Mesothelial cell of epicardium (in vitro differentiated cells): Measurements from ENCODE around the gene MAD1L1. TPM values are rescaled to one million over a fixed set of nuclear protein-coding genes. Genes with fewer than 3 reads are reported as not detected.
"Not testable (repeated sequence)": the region's sequence is repeated elsewhere in the genome, so short reads cannot be mapped to it uniquely, and the experiment has no call there.

Source experiments
- DNase-seq, 2 experiments: peaks; one replicate each; pipeline ENCODE4 v3.0.0; 2021; ENCODE audit warnings: low spot score in 2 of 2; ENCODE audit not compliant: unreplicated experiment in 2 of 2
- H3K27ac Mint-ChIP-seq: 2 replicates; pipeline ENCODE4 v1.8.0; 2021; ENCODE audit warnings: mixed read lengths
- H3K27me3 Mint-ChIP-seq: 2 replicates; pipeline ENCODE4 v1.8.0; 2021; ENCODE audit warnings: low read depth, mixed read lengths
- H3K36me3 Mint-ChIP-seq: 2 replicates; pipeline ENCODE4 v1.8.0; 2021; ENCODE audit warnings: mixed read lengths
- H3K4me1 Mint-ChIP-seq: 2 replicates; pipeline ENCODE4 v1.8.0; 2021; ENCODE audit warnings: mixed read lengths
- H3K4me3 Mint-ChIP-seq: 2 replicates; pipeline ENCODE4 v1.8.0; 2021; ENCODE audit warnings: mild to moderate bottlenecking, moderate library complexity, mixed read lengths
- H3K9me3 Mint-ChIP-seq: 2 replicates; pipeline ENCODE4 v1.8.0; 2021; ENCODE audit warnings: mixed read lengths
- total RNA-seq: library from RNA; stranded (reverse); gene quantifications from 3 replicates; pipeline ENCODE4 v1.2.1, GENCODE V29; 2021
- TF ChIP-seq, protein P1 (sequence below): fragments of 200-600 bp; sonication (generic); IDR thresholded peaks from one replicate; pipeline ENCODE4 v1.5.0; 2021; ENCODE audit warnings: antibody characterized with exemption; ENCODE audit not compliant: unreplicated experiment

MAD1L1 gene
- total RNA-seq, 1 donor from 2014 or later = 45.0 TPM

DNA sequence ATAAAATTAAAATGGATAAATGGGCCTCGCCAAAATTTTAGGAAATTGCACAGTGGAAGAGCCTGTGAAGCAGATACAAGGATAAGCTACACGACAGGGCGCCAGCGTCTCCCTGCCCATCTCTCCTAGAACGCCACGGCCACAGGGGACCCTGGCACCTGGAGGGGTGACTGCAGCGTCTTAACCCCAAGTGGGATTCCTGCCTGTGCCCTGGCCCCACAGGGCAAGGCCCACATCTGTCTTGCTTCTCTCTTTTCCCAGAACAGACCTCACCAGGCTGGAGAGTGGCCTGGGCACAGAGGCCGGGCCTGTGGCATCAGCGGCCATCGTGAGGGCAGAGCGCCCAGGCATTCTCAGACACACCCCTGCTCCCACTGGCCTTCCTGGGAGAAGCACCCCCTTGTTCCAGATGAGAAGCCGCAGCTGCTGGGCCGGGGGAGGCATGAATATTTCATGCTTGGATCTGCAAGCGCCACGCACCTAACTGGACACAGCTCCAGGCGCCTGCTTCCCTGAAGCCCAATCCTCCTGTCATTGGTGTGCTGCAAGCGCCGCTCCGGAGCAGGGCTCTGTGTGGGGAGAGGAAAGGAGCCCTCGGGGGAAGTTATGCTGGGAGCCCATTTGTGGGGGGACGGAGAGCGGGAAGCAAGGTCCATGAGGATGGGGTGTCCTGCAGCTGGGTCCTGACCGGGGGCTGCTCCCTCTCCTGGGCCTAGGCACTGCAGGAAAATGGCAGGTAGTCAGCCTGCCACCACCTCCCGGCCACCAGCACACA lies 409.2 kb downstream of the MAD1L1 start:
- peaks cover 11% of the 10 kb centered on the region for H3K4me1 Mint-ChIP-seq
- peaks cover 1% of the 10 kb centered on the region for H3K9me3 Mint-ChIP-seq
- no peak overlapping the region for H3K4me3 Mint-ChIP-seq
- H3K27ac Mint-ChIP-seq = no peak overlapping the region
- TF ChIP-seq, protein P1, sequence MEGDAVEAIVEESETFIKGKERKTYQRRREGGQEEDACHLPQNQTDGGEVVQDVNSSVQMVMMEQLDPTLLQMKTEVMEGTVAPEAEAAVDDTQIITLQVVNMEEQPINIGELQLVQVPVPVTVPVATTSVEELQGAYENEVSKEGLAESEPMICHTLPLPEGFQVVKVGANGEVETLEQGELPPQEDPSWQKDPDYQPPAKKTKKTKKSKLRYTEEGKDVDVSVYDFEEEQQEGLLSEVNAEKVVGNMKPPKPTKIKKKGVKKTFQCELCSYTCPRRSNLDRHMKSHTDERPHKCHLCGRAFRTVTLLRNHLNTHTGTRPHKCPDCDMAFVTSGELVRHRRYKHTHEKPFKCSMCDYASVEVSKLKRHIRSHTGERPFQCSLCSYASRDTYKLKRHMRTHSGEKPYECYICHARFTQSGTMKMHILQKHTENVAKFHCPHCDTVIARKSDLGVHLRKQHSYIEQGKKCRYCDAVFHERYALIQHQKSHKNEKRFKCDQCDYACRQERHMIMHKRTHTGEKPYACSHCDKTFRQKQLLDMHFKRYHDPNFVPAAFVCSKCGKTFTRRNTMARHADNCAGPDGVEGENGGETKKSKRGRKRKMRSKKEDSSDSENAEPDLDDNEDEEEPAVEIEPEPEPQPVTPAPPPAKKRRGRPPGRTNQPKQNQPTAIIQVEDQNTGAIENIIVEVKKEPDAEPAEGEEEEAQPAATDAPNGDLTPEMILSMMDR = no peak
- H3K27me3 Mint-ChIP-seq = peaks cover 25% of the 10 kb centered on the region
- DNase-seq = no peak
- H3K36me3 Mint-ChIP-seq = peaks cover 1% of the 10 kb centered on the region

DNA sequence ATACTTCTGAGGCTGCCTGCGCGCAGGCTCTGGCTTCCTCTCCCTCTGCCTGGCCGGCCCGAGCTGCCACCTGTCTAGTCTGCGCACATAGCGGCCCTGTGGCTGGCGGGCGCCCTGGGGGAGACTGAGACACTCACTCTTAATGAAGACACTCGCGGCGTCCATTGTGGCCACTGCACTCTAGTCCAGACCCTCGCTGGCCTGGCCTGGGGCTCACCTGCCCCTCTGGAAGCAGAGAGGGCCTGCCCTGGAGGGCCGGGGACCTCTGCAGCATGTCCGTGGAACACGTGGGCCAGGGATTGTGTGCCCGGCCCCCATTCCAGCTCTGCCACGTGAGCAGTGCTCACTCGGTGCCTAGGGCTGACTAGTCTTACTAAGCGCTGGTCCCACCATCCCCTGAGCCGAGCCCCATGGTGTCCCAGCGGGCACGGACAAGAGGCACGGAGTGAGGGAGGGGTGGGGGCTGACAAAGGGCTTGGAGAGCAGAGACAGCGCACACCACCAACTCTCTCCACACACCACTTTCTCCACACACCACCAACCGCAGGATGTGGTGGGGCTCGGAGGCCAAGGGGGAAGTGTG lies 413.4 kb downstream of the MAD1L1 start:
- peaks cover 22% of the 10 kb centered on the region for H3K4me1 Mint-ChIP-seq
- H3K9me3 Mint-ChIP-seq = no peaks in the 10 kb centered on the region
- DNase-seq = no peak
- peaks cover 30% of the 10 kb centered on the region for H3K27me3 Mint-ChIP-seq
- H3K4me3 Mint-ChIP-seq = peak overlapping the region; percentile 10
- H3K36me3 Mint-ChIP-seq = no peaks in the 10 kb centered on the region
- H3K27ac Mint-ChIP-seq = no peak overlapping the region
- TF ChIP-seq, protein P1 = no peak

DNA sequence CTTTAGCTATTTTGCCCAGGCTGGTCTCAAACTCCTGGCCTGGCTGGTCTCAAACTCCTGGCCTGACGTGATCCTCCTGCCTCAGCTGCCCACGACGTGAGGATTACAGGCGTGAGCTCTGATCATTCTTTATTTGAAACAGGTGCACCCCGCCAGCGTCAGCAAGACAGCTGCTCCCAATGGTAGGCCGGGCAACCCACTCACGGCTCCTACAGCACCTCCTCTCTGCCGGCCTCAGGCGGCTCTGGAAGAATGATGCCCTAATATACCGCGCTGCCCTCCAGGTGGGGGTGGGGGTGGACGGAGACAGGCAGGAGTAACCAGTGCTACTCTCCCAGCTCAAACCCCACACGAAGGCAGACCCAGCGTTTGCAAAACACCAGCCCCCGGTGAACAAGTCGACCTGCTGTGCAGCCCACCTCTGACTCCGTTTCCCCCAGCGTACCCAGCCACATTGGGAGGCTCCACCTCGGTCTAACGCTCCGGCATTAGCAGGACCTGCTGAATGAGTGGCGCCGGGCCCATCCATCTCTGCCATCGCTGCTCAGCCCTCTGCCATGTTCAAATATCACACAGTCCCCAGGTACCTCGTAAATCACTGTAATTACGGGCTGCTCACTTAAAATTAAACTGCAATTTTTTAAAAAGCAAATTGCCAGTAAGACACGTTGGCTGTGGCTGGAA lies 414.0 kb downstream of the MAD1L1 start:
- H3K27me3 Mint-ChIP-seq = peaks cover 30% of the 10 kb centered on the region
- no peaks in the 10 kb centered on the region for H3K36me3 Mint-ChIP-seq
- H3K27ac Mint-ChIP-seq = no peak overlapping the region
- peak overlapping the region; percentile 10 for H3K4me3 Mint-ChIP-seq
- H3K9me3 Mint-ChIP-seq = no peaks in the 10 kb centered on the region
- TF ChIP-seq, protein P1 = no peak
- DNase-seq = peak in 1 of 2 experiments; percentile 37
- peaks cover 22% of the 10 kb centered on the region for H3K4me1 Mint-ChIP-seq

DNA sequence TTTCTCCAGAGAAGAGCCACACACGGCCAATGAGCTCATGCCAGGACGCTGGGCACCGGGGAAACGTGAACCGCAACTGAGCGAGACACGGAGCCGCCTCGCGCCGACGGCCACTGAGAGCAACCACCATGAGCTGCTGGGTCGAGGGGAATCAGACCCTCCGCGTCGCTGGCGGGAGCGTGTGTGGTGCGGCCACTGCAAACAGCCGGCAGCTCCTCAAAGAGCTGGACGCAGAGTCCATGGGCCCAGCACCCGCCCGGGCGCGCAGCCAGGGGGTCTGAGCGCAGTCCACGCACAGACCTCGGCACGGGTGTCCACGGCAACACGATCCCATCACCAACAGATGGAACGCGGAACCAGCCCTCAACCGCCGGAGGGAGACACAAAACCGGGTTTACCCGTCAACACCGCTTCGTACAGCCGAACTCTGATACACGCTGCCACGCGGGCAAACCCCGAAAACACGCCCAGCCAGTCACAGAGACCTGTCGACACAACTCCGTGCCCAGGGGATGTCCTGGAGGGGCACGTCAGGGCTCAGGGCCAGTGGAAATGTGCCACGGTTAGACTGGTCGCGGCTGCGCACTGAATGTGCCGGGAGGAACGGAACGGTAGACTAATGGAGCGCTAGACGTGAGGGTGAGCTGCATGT lies 415.6 kb downstream of the MAD1L1 start:
- Mint-ChIP-seq H3K27ac (no peak overlapping the region), H3K4me1 (peaks cover 23% of the 10 kb centered on the region)
- peak in 1 of 2 experiments; percentile 35 for DNase-seq

DNA sequence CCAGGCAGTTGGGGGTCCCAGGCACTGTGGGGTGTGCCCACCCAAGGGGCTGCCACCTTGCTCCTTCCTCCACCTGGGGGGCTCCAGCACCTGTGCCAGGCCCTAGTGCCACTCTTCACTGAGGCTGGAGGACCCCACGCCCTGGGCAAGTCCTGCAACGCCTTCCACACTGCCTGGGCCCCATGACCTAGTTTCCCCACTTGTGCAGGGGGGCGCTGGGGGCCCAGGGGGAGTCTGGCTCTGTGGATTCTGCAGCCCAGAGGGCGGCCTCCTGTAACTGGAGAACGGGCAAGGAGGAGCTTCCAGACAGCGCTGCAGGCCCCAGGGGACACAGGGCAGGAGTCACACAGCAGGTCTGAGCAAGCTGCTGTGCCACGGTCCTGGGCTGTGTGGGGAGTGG lies 416.3 kb downstream of the MAD1L1 start:
- H3K36me3 Mint-ChIP-seq, H3K27ac Mint-ChIP-seq, DNase-seq, H3K4me3 Mint-ChIP-seq, H3K9me3 Mint-ChIP-seq: not testable (repeated sequence)
- Mint-ChIP-seq H3K27me3 (peaks cover 22% of the 10 kb centered on the region), H3K4me1 (peaks cover 27% of the 10 kb centered on the region)

More for the DNA sequence above, 415.6 kb downstream of the MAD1L1 start:
- H3K36me3 Mint-ChIP-seq = no peaks in the 10 kb centered on the region
- H3K27me3 Mint-ChIP-seq = peaks cover 29% of the 10 kb centered on the region
- TF ChIP-seq, protein P1 = no peak
- no peaks in the 10 kb centered on the region for H3K9me3 Mint-ChIP-seq
- no peak overlapping the region for H3K4me3 Mint-ChIP-seq

DNA sequence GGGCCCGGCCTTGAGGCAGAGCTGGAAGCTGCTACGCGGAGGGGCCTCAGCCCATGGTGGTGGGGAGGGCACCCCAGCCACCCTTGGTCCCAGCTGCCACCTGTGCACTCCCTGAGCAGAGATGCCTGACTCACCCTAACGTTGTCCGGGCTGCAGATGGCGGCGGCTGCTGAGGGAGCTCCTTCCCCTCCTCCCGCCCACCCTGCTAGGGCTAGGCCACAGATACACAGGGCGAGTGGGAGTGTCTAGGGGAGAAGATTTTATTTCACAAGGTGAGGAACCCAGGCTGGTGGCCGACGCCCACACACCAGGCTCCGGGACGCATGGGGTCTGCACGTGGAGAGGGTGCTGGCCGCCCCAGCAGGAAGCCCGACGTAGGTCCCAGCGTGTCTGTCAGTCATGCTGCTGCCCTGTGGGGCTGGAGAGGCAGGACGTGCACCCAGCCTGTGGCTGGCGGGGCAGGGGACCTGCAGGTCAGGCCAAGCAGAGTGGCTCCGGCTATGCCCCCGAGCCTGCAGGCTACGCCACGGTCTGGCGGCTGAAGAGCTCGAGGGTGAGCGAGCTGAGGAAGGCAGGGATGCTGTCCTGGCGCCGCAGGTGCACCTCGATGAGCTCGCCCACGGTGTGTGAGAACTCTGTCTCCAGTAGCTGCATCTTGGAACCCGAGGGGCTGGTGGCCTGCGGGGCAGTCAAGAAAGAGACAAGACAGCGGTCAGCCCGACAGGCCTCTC lies 417.0 kb downstream of the MAD1L1 start:
- DNase-seq = peak in 1 of 2 experiments; percentile 36
- not testable (repeated sequence) for H3K9me3 Mint-ChIP-seq, H3K4me3 Mint-ChIP-seq, H3K36me3 Mint-ChIP-seq, H3K27ac Mint-ChIP-seq
- Mint-ChIP-seq H3K27me3 (peaks cover 19% of the 10 kb centered on the region), H3K4me1 (peaks cover 29% of the 10 kb centered on the region)
